GM21423 (cell line): ENCODE measurements around the gene BBS9.

ENCODE experiments used
- ATAC-seq: cut with Tn5 transposase; IDR thresholded peaks from one replicate; pipeline ENCODE4 v1.9.1; 2021; ENCODE audit warnings: mild to moderate bottlenecking, moderate library complexity; ENCODE audit not compliant: unreplicated experiment

BBS9 gene

GRCh38 chr7:33118383-33118782 lies 11.0 kb upstream of the BBS9 start:
- no peak for ATAC-seq

- no peak for ATAC-seq
Measured at GRCh38 chr7:33127085-33127484, 2.3 kb upstream of the BBS9 start.

- ATAC-seq, result no peak
Measured at GRCh38 chr7:33128631-33128989, 754 bp upstream of the BBS9 start.

- ATAC-seq, result no peak
Measured at GRCh38 chr7:33129806-33130153, 416 bp downstream of the BBS9 start.

GRCh38 chr7:33130184-33130583 lies 820 bp downstream of the BBS9 start:
- ATAC-seq, result no peak

- ATAC-seq, result no peak
Measured at GRCh38 chr7:33137103-33137502, 7.7 kb downstream of the BBS9 start.

- no peak for ATAC-seq
Measured at GRCh38 chr7:33142585-33142984, 13.2 kb downstream of the BBS9 start.

GRCh38 chr7:33143996-33144718 lies 14.8 kb downstream of the BBS9 start:
- peak; percentile 83 for ATAC-seq

GRCh38 chr7:33145156-33145555 lies 15.8 kb downstream of the BBS9 start:
- ATAC-seq, result no peak

GRCh38 chr7:33152087-33152486 lies 22.7 kb downstream of the BBS9 start:
- ATAC-seq, result no peak

- no peak for ATAC-seq
Measured at GRCh38 chr7:33155811-33156210, 26.4 kb downstream of the BBS9 start.

- no peak for ATAC-seq
Measured at GRCh38 chr7:33156441-33156840, 27.1 kb downstream of the BBS9 start.

GRCh38 chr7:33157311-33157710 lies 27.9 kb downstream of the BBS9 start:
- no peak for ATAC-seq

- no peak for ATAC-seq
Measured at GRCh38 chr7:33157781-33158180, 28.4 kb downstream of the BBS9 start.

GRCh38 chr7:33177876-33178275 lies 48.5 kb downstream of the BBS9 start:
- no peak for ATAC-seq

- no peak for ATAC-seq
Measured at GRCh38 chr7:33179519-33179918, 50.2 kb downstream of the BBS9 start.

GRCh38 chr7:33183504-33183903 lies 54.1 kb downstream of the BBS9 start:
- no peak for ATAC-seq

GRCh38 chr7:33184828-33185227 lies 55.5 kb downstream of the BBS9 start:
- no peak for ATAC-seq

- no peak for ATAC-seq
Measured at GRCh38 chr7:33185786-33186185, 56.4 kb downstream of the BBS9 start.

- no peak for ATAC-seq
Measured at GRCh38 chr7:33186192-33186591, 56.8 kb downstream of the BBS9 start.

- ATAC-seq, result no peak
Measured at GRCh38 chr7:33190688-33191304, 61.4 kb downstream of the BBS9 start.

GRCh38 chr7:33191340-33191739 lies 62.0 kb downstream of the BBS9 start:
- peak; percentile 83 for ATAC-seq
